GM06990 (cell line): ENCODE measurements around the gene RASSF8.

Source experiments
- DNase-seq: peaks from one replicate; pipeline ENCODE4 v3.0.0-alpha.2; 2011; ENCODE audit not compliant: insufficient read length; ENCODE audit errors: extremely low read depth
- H3K27me3 ChIP-seq: replicated peaks from 2 replicates; pipeline ENCODE4 v1.6.0; 2011; ENCODE audit warnings: low read length; ENCODE audit not compliant: control insufficient read depth, insufficient read depth
- H3K36me3 ChIP-seq: 2 replicates; pipeline ENCODE4 v1.5.1; 2011; ENCODE audit warnings: low read length; ENCODE audit not compliant: control insufficient read depth, insufficient read depth
- H3K4me3 ChIP-seq: replicated peaks from 2 replicates; pipeline ENCODE4 v1.5.1; 2011; ENCODE audit warnings: low read depth, mild to moderate bottlenecking, control low read depth, low read length
- CTCF ChIP-seq: IDR thresholded peaks from 2 replicates; pipeline ENCODE4 v1.5.1; 2011; ENCODE audit warnings: low read length, control low read depth, mild to moderate bottlenecking, inconsistent platforms; ENCODE audit not compliant: insufficient read depth, poor library complexity, severe bottlenecking

Gene RASSF8

GRCh38 chr12:25993901-25994651 lies 35.6 kb downstream of the RASSF8 start:
- no peak for TF ChIP-seq CTCF
- DNase-seq: no peak
- H3K4me3 ChIP-seq: no peak overlapping the region

GRCh38 chr12:25994901-25995625 lies 36.6 kb downstream of the RASSF8 start:
- Histone ChIP-seq H3K4me3 (no peak overlapping the region), H3K27me3 (no peaks in the 10 kb centered on the region), H3K36me3 (no peaks in the 10 kb centered on the region)
- DNase-seq: no peak
- no peak for TF ChIP-seq CTCF

More at GRCh38 chr12:25993901-25994651, 35.6 kb downstream of the RASSF8 start:
- H3K36me3 ChIP-seq: no peaks in the 10 kb centered on the region
- no peaks in the 10 kb centered on the region for H3K27me3 ChIP-seq

GRCh38 chr12:25995906-25996305 lies 37.4 kb downstream of the RASSF8 start:
- no peak overlapping the region for H3K4me3 ChIP-seq
- no peak for TF ChIP-seq CTCF
- no peaks in the 10 kb centered on the region for H3K27me3 ChIP-seq
- DNase-seq: no peak
- H3K36me3 ChIP-seq: no peaks in the 10 kb centered on the region

GRCh38 chr12:25996677-25997076 lies 38.2 kb downstream of the RASSF8 start:
- no peaks in the 10 kb centered on the region for H3K36me3 ChIP-seq
- no peak for TF ChIP-seq CTCF
- no peak overlapping the region for H3K4me3 ChIP-seq
- no peak for DNase-seq
- no peaks in the 10 kb centered on the region for H3K27me3 ChIP-seq

- no peaks in the 10 kb centered on the region for H3K36me3 ChIP-seq
- H3K4me3 ChIP-seq: no peak overlapping the region
- H3K27me3 ChIP-seq: no peaks in the 10 kb centered on the region
- DNase-seq: no peak
- TF ChIP-seq CTCF: no peak
These were observed 38.9 kb downstream of the RASSF8 start for GRCh38 chr12:25997201-25997963.
